Liver (tissue), 9 donors: ENCODE results near the gene ALDH5A1. TPM values are rescaled to one million over a fixed set of nuclear protein-coding genes. Genes with fewer than 3 reads are reported as not detected.

Experiments used
- DNase-seq: peaks from one replicate; pipeline ENCODE4 v3.0.0-alpha.2; 2017; ENCODE audit warnings: low spot score
- H3K27ac ChIP-seq, 2 donors: one replicate each; pipeline ENCODE4 v1.7.0; 2013; ENCODE audit warnings: inconsistent platforms in 2 of 2, low read length in 2 of 2, control low read depth in 1 of 2, low read depth in 1 of 2, mild to moderate bottlenecking in 1 of 2
- H3K27me3 ChIP-seq, 4 donors: one replicate each; pipeline versions ENCODE4 v1.6.1 to v1.7.0; 2013; ENCODE audit warnings: low read length in 3 of 4, inconsistent platforms in 1 of 4, mild to moderate bottlenecking in 1 of 4, moderate library complexity in 1 of 4; ENCODE audit not compliant: control insufficient read depth in 4 of 4, insufficient read depth in 4 of 4
- H3K36me3 ChIP-seq, 4 donors: one replicate each; pipeline versions ENCODE4 v1.6.1 to v1.7.0; 2013; ENCODE audit warnings: low read length in 3 of 4, mild to moderate bottlenecking in 3 of 4, low read depth in 1 of 4, moderate library complexity in 1 of 4; ENCODE audit not compliant: control insufficient read depth in 4 of 4, insufficient read depth in 3 of 4
- H3K4me1 ChIP-seq, 4 donors: one replicate each; pipeline versions ENCODE4 v1.6.1 to v1.7.0; 2013; ENCODE audit warnings: low read length in 3 of 4, mild to moderate bottlenecking in 3 of 4, moderate library complexity in 1 of 4; ENCODE audit not compliant: control insufficient read depth in 4 of 4, insufficient read depth in 4 of 4
- H3K4me3 ChIP-seq, 3 donors: one replicate each; pipeline versions ENCODE4 v1.6.1 to v1.7.0; 2013; ENCODE audit warnings: low read length in 3 of 3, control low read depth in 1 of 3, low read depth in 1 of 3, mild to moderate bottlenecking in 1 of 3
- H3K9ac ChIP-seq, 2 donors: one replicate each; pipeline ENCODE4 v1.7.0; 2013; ENCODE audit warnings: low read length in 2 of 2, mild to moderate bottlenecking in 2 of 2, moderate library complexity in 2 of 2, control low read depth in 1 of 2, low read depth in 1 of 2
- H3K9me3 ChIP-seq, 4 donors: one replicate each; pipeline versions ENCODE4 v1.6.1 to v1.7.0; 2013; ENCODE audit warnings: low read length in 3 of 4; ENCODE audit not compliant: control insufficient read depth in 4 of 4
- EGR1 ChIP-seq, 2 donors: IDR thresholded peaks; 2 replicates each; pipeline ENCODE4 v1.6.1; 2016 to 2018; ENCODE audit warnings: antibody characterized with exemption in 2 of 2, low read depth in 2 of 2
- FOXA2 ChIP-seq: IDR thresholded peaks from 2 replicates; pipeline ENCODE4 v1.6.1; 2016; ENCODE audit warnings: antibody characterized with exemption
- GABPA ChIP-seq, 2 donors: IDR thresholded peaks in 1 of 2; conservative IDR thresholded peaks in 1 of 2; 2 replicates each; pipeline ENCODE4 v1.6.1; 2016; ENCODE audit warnings: antibody characterized with exemption in 2 of 2, mild to moderate bottlenecking in 1 of 2, moderate library complexity in 1 of 2
- HNF4A ChIP-seq, 2 donors: conservative IDR thresholded peaks; 2 replicates each; pipeline ENCODE4 v1.6.1; 2016; ENCODE audit warnings: antibody characterized with exemption in 2 of 2, mild to moderate bottlenecking in 2 of 2
- HNF4G ChIP-seq: IDR thresholded peaks from 2 replicates; pipeline ENCODE4 v1.6.1; 2016; ENCODE audit warnings: antibody characterized with exemption
- JUND ChIP-seq, 2 donors: IDR thresholded peaks; 2 replicates each; pipeline ENCODE4 v1.6.1; 2016; ENCODE audit warnings: antibody characterized with exemption in 2 of 2
- NR2F2 ChIP-seq: IDR thresholded peaks from 2 replicates; pipeline ENCODE4 v1.6.1; 2016; ENCODE audit warnings: antibody characterized with exemption
- RAD21 ChIP-seq, 2 donors: IDR thresholded peaks; 2 replicates each; pipeline ENCODE4 v1.6.1; 2016; ENCODE audit warnings: antibody characterized with exemption in 2 of 2, mild to moderate bottlenecking in 2 of 2
- SP1 ChIP-seq: IDR thresholded peaks from 2 replicates; pipeline ENCODE4 v1.6.1; 2018; ENCODE audit warnings: antibody characterized with exemption, mild to moderate bottlenecking
- TAF1 ChIP-seq: conservative IDR thresholded peaks from 2 replicates; pipeline ENCODE4 v1.6.1; 2016; ENCODE audit warnings: antibody characterized with exemption, mild to moderate bottlenecking
- YY1 ChIP-seq: IDR thresholded peaks from 2 replicates; pipeline ENCODE4 v1.6.1; 2016; ENCODE audit warnings: antibody characterized with exemption, mild to moderate bottlenecking
- ZBTB33 ChIP-seq: IDR thresholded peaks from 2 replicates; pipeline ENCODE4 v1.6.1; 2016; ENCODE audit warnings: antibody characterized with exemption
- WGBS: extraction: QIAGEN DNeasy Blood & Tissue Kit; methylation state at CpG from one replicate; pipeline ENCODE4 v1.1.7; 2013; 5-methylcytosine and 5-hydroxymethylcytosine counted together
- polyA plus RNA-seq, 2 donors: library from polyadenylated mRNA; stranded (reverse) in 1 of 2; unstranded in 1 of 2; fragments of 200-250 nt in 1 of 2; fragments of >200 nt in 1 of 2; fragmentation: Nextera tagmentation in 1 of 2; extraction: Ambion mirVana in 1 of 2; gene quantifications; one replicate each; pipeline versions ENCODE4 v1.2.1 to v1.2.3, GENCODE V29; 2013 to 2015
- total RNA-seq, 2 donors: library from RNA; depleted of rRNA; stranded (reverse); fragments of >200 nt; gene quantifications; one replicate each; pipeline ENCODE4 v1.2.3, GENCODE V29; 2014
- TF ChIP-seq, protein P1 (sequence below): IDR thresholded peaks from 2 replicates; pipeline ENCODE4 v1.6.1; 2016; ENCODE audit warnings: antibody characterized with exemption
- TF ChIP-seq, protein P2 (sequence below): fragments of 150-350 bp; IDR thresholded peaks from 2 replicates; pipeline ENCODE4 v1.5.1; 2017; ENCODE audit warnings: improper control_type of control experiment, low read depth, low read length; ENCODE audit not compliant: missing input control
- TF ChIP-seq, protein P3 (sequence below): IDR thresholded peaks from 2 replicates; pipeline ENCODE4 v1.6.1; 2016; ENCODE audit warnings: antibody characterized with exemption, mild to moderate bottlenecking
- TF ChIP-seq, protein P4 (sequence below): IDR thresholded peaks from 2 replicates; pipeline ENCODE4 v1.6.1; 2016; ENCODE audit warnings: antibody characterized with exemption
- donor health status: healthy.
- donor health status: healthy.
- donor health status: healthy.
- donor health status: healthy.
- donor health status: healthy.

Gene ALDH5A1
- total and polyA plus RNA-seq, 4 donors: 18.2 to 26.8 (median 19.6) TPM

- Histone ChIP-seq H3K36me3 (no peaks in the 10 kb centered on the region), H3K9me3 (no peaks in the 10 kb centered on the region), H3K9ac (no peak overlapping the region), H3K27ac (no peak overlapping the region), H3K4me3 (no peak overlapping the region), H3K27me3 (no peaks in the 10 kb centered on the region), H3K4me1 (no peaks in the 10 kb centered on the region)
- no peak for TF ChIP-seq SP1
- DNase-seq: no peak
- 86% methylated on average over 5 of the region's 5 CpGs for WGBS
Measured at GRCh38 chr6:24569811-24570210, 75.0 kb downstream of the ALDH5A1 start.

DNA sequence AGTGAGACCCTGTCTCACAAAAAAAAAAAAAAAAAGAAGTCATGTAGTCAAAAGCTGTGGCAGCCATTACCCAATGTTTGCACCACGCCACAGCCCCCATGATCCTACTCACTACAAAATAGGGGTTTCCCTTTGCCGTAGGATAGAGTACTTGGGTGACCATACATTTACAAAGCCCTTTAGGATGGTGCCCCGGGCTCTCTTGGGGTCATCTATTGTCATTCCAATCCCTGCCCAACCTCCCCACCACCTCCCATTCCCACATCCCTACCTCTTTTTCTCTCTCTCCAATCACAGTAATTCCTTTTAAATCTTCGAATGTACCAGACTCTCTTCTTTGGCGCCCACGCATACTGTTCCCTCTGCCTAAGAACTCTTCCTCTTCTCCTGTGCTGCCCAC lies 76.6 kb downstream of the ALDH5A1 start:
- H3K27ac ChIP-seq: no peak overlapping the region
- TF ChIP-seq JUND (IDR thresholded peaks at IDR 0.05): no peak
- TF ChIP-seq ZBTB33: no peak
- no peak for TF ChIP-seq SP1
- no peak for TF ChIP-seq HNF4A (conservative IDR thresholded peaks at IDR 0.05)
- TF ChIP-seq NR2F2: no peak
- TF ChIP-seq, protein P1, sequence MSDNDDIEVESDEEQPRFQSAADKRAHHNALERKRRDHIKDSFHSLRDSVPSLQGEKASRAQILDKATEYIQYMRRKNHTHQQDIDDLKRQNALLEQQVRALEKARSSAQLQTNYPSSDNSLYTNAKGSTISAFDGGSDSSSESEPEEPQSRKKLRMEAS: no peak
- TF ChIP-seq HNF4G: no peak
- TF ChIP-seq GABPA (IDR thresholded peaks at IDR 0.05 in 1 of 2, conservative IDR thresholded peaks at IDR 0.05 in 1 of 2): no peak
- TF ChIP-seq EGR1 (IDR thresholded peaks at IDR 0.05; ENCODE audit: low read depth in 2 of 2): no peak
- no peak for TF ChIP-seq RAD21 (IDR thresholded peaks at IDR 0.05)
- TF ChIP-seq, protein P2, sequence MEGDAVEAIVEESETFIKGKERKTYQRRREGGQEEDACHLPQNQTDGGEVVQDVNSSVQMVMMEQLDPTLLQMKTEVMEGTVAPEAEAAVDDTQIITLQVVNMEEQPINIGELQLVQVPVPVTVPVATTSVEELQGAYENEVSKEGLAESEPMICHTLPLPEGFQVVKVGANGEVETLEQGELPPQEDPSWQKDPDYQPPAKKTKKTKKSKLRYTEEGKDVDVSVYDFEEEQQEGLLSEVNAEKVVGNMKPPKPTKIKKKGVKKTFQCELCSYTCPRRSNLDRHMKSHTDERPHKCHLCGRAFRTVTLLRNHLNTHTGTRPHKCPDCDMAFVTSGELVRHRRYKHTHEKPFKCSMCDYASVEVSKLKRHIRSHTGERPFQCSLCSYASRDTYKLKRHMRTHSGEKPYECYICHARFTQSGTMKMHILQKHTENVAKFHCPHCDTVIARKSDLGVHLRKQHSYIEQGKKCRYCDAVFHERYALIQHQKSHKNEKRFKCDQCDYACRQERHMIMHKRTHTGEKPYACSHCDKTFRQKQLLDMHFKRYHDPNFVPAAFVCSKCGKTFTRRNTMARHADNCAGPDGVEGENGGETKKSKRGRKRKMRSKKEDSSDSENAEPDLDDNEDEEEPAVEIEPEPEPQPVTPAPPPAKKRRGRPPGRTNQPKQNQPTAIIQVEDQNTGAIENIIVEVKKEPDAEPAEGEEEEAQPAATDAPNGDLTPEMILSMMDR: no peak
- TF ChIP-seq YY1: no peak
- no peak overlapping the region for H3K9ac ChIP-seq
- no peaks in the 10 kb centered on the region for H3K36me3 ChIP-seq
- no peaks in the 10 kb centered on the region for H3K9me3 ChIP-seq
- H3K27me3 ChIP-seq: no peaks in the 10 kb centered on the region
- no peaks in the 10 kb centered on the region for H3K4me1 ChIP-seq
- WGBS: 83% methylated on average over 6 of the region's 6 CpGs
- no peak for DNase-seq
- no peak overlapping the region for H3K4me3 ChIP-seq

DNA sequence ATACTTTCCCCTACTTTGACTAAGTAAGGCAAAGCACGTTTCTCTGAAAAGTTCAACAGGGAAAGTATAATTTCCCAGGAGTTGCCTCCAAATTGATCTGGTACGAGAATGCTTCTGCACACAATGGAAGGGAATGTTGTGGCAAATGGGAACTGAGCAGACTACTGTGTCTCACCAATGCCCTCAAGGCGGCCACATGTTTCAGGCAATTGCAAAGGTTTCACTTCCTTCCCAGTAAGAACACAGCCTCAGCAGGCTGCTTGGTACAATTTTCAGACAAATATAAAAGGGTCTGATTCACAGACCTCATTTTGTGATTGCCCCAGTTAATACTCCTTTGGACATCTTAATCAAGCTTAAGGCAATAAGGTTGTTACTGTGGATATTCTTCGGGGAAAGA lies 80.0 kb downstream of the ALDH5A1 start:
- no peak overlapping the region for H3K9ac ChIP-seq
- H3K27ac ChIP-seq: no peak overlapping the region
- no peak overlapping the region for H3K4me3 ChIP-seq
- TF ChIP-seq HNF4A (conservative IDR thresholded peaks at IDR 0.05) (no peak), RAD21 (IDR thresholded peaks at IDR 0.05) (no peak), ZBTB33 (no peak), TAF1 (no peak), GABPA (IDR thresholded peaks at IDR 0.05 in 1 of 2, conservative IDR thresholded peaks at IDR 0.05 in 1 of 2) (no peak), FOXA2 (no peak)
- TF ChIP-seq, protein P3, sequence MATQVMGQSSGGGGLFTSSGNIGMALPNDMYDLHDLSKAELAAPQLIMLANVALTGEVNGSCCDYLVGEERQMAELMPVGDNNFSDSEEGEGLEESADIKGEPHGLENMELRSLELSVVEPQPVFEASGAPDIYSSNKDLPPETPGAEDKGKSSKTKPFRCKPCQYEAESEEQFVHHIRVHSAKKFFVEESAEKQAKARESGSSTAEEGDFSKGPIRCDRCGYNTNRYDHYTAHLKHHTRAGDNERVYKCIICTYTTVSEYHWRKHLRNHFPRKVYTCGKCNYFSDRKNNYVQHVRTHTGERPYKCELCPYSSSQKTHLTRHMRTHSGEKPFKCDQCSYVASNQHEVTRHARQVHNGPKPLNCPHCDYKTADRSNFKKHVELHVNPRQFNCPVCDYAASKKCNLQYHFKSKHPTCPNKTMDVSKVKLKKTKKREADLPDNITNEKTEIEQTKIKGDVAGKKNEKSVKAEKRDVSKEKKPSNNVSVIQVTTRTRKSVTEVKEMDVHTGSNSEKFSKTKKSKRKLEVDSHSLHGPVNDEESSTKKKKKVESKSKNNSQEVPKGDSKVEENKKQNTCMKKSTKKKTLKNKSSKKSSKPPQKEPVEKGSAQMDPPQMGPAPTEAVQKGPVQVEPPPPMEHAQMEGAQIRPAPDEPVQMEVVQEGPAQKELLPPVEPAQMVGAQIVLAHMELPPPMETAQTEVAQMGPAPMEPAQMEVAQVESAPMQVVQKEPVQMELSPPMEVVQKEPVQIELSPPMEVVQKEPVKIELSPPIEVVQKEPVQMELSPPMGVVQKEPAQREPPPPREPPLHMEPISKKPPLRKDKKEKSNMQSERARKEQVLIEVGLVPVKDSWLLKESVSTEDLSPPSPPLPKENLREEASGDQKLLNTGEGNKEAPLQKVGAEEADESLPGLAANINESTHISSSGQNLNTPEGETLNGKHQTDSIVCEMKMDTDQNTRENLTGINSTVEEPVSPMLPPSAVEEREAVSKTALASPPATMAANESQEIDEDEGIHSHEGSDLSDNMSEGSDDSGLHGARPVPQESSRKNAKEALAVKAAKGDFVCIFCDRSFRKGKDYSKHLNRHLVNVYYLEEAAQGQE: no peak
- TF ChIP-seq, protein P2: no peak
- TF ChIP-seq, protein P4, sequence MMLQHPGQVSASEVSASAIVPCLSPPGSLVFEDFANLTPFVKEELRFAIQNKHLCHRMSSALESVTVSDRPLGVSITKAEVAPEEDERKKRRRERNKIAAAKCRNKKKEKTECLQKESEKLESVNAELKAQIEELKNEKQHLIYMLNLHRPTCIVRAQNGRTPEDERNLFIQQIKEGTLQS: no peak
- H3K27me3 ChIP-seq: no peaks in the 10 kb centered on the region
- no peak for DNase-seq
- H3K9me3 ChIP-seq: no peaks in the 10 kb centered on the region
- H3K36me3 ChIP-seq: no peaks in the 10 kb centered on the region
- H3K4me1 ChIP-seq: no peaks in the 10 kb centered on the region
- WGBS: 82% methylated on average over 4 of the region's 4 CpGs
